HG03432 (cell line): ENCODE results near the gene DCTN1.
A peak's percentile ranks its signal among the peaks of the same experiment; 100 is the strongest.
"Not testable (repeated sequence)": the region's sequence is repeated elsewhere in the genome, so short reads cannot be mapped to it uniquely, and the experiment has no call there.

Experiments
- ATAC-seq: cut with Tn5 transposase; IDR thresholded peaks from one replicate; pipeline ENCODE4 v1.9.1; 2021; ENCODE audit warnings: mild to moderate bottlenecking, moderate library complexity; ENCODE audit not compliant: unreplicated experiment

The DCTN1 gene

DNA sequence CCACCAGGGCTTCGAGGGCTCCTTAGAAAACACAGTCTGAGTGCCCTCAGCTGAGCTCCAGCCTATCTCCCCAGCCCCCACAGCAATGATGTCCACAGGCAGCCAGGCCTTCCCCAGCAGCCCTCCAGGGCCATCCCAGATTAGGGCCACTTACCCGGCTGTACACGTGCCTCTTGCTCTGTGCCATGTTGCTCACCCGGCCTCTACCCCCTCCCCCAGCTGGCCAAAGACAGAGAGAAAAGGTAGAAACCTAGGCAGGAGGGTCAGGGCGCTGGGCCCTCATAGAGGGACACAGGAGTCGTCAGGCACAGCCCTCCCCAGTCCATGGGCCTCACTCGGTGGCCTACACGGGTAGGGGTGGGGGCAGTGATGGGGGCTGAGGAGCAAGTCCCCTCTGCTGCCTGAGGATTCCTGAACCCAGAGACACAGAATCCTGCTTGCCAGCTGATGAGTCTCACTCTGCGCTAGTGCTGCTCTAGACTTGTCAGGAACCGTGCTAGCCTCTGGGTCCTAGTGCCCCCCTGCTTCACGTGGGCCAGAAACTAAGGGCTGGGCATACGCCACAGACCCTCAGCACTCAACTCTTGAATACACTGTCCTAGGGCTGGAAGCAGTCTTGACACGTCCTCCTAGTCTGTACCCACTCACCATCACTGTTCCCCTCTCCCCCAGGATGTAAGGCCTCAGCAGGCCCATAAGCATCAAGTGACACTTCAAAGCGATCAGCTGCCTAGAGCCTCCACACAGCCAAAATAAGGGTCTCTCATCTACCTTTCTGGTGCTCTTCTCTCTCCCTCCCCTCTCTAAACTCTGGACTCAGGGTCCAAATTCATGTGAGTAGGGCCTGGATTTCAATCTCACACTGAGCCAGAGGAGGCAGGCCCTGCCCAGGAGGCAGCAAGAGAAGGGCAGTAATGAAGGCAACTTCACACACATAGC, at the start of gene DCTN1:
Gene DCTN1, minus strand, starts transcription at position 461 of the 939 bp plus-strand sequence. Its CDS starts 274 bp downstream, at position 187.
- ATAC-seq = no peak

DNA sequence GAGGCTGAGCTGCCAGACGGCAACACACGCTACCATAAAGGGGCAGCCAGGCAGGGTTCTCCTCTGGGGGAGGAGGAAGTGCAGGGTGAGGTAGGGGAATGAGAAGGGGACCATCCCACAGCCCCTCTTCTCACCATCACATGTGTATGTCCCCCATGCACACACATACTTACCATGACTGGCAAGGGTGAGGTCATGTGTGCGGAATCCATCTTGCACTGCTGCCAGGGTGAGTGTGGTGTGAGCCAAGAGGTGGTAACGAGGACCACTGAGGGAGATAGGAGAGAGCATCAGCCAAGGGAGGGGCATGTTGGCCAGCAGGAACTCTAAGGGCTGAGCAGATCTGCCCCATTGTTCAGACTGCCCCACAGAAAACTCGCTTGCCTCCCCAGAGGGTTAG, 48.6 kb upstream of the DCTN1 start:
- ATAC-seq = no peak

DNA sequence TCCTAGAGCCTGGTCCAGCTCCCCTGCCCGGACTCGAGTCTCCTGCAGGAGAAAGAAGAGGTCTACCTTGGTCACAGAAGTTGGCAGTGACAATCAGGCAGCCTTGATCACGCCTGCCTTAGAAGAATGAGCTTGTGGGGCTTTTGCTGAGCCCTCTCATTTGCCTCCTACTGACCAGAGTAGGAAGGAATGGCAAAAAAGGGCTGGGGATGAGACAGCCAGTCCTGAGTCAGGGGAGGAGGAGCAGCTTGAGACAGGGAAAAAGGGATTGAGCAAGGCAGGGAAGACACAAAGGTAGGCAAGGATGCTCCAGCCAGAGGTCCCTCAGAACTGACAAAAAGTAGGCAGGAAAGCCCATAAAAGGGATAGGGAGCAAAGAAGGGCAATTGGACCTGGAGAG, 47.4 kb upstream of the DCTN1 start:
- no peak for ATAC-seq

DNA sequence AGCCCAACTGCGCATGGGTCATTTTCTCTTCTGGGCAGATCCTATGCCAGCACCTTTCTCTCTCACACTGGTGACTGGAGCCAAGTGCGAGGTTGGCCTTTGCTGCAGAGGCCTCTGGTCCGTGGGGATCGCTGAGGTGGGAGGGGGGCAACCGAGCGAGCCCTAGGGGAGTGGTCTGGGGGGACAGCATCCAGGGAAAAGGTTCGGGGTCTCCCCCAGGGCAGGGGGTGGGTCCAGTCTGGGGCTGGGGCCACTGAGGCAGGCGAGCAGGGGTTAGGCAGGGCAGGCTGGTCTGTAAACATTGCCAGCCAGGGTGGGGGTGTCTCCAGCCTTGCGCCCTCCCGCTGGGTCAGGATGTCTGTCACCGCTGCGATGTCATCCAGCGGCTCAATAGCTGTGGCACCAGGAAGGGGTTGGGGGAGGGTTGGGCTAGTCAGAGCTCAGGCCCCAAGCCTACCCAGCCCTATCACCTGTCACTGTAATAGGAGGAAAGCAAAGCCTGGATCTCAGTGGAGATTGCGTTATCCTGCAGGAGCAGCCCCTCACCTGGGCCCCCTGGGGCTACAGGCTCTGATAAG, 46.2 kb upstream of the DCTN1 start:
- no peak for ATAC-seq

DNA sequence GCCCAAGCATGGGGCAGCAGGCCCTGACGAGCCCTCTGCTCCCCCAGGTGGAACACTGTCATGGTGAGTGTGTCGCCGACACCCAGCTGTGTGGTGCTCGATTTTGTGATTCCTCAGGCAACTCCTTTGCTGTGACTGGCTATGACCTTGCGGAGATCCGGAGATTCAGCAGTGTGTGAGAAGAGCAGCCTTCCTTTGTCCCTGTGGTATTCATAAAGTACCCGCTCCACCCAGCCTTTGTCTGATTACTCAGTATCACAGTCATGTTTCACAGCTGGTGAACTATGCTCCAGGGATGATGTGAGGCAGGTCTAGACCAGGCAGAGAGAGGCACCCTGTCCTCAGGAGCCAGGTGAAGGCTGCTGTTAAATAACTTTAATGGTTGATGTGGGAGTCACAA, 45.4 kb upstream of the DCTN1 start:
- no peak for ATAC-seq

DNA sequence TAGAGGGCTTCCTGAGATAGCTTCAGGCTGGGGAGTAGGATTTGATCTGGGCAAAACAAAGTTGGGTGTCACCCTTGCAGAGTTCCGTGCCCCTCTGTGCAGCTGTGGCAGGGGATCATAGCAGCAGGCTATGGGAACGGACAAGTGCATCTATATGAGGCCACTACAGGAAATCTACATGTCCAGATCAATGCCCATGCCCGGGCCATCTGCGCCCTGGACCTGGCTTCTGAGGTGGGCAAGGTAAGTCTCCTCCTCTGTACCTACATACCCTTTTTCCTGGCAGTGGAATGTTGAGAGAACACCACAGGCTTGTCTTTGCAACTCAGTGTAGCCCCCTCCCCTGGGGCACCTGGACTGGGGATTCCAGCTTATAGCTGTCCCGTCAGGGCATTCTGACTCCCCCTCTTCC, 44.9 kb upstream of the DCTN1 start:
- no peak for ATAC-seq

DNA sequence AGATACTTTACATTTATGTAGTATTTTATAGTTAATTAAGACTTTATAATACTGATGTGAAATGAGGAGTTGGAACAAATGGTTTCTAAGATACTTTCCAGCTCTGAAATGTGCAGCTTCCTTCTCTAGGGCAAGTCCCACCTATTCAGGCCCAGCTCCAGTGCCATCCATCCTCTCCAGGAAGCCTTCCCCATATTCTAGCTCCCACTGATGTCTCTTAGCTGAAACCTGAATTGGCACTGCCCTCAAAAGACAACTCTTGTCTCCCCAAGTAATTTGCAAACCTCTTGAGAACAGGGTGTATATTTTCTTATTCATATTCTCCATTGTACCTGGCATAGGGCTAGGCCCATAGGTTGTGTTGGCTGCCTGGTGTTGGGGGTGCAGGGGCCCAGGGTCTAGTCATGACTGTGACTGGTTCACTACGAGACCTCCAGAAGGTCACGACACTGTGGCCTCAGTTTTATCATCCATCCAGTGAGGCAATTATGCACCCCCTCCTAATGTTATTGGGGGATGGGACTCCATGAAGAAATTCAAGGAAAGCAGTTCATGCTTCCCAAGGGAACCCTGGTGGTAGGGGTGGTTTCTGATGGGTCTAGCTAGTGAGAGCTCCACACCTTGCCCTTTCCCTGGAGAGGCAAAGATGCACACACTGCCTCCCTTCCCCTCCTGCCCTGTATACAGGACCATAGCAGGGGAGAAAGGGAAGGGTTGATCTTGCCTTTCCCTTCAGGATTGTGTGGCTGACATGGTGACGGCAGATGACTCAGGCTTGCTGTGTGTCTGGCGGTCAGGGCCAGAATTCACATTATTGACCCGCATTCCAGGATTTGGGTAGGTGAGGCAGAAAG, 44.3 kb upstream of the DCTN1 start:
- no peak for ATAC-seq

DNA sequence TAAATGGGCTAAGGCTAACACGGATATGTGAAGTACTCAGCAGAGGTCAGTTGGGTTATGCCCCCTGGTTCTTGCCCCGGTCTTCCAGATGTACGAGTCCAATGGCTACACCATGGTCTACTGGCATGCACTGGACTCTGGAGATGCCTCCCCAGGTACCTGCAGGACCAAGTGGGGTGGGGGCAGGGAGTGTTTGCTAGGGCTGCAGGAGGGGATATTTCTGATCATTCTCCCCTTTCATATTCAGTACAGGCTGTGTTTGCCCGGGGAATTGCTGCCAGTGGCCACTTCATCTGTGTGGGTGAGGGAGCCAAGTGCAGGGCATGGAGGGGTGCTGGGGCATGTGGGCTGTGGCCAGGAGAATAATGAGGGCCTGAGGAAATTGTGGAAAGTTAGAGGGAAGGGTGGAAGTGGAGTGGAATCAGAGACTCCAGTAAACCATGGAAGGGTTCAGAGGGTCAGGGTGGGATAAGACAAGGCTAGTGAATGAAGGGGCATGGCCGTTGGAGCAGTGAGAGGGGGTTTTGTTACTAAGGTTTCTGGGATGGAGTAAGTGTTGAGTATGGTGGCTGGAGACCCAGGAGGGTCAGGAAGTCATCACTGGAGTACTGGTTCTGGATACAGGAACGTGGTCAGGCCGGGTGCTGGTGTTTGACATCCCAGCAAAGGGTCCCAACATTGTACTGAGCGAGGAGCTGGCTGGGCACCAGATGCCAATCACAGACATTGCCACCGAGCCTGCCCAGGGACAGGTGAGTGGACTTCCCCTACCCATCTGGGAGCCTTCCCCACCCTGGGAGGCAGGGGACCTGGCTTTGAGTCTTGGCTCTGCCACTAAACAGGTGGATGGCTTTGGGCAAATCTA, 43.4 kb upstream of the DCTN1 start:
- ATAC-seq = no peak

DNA sequence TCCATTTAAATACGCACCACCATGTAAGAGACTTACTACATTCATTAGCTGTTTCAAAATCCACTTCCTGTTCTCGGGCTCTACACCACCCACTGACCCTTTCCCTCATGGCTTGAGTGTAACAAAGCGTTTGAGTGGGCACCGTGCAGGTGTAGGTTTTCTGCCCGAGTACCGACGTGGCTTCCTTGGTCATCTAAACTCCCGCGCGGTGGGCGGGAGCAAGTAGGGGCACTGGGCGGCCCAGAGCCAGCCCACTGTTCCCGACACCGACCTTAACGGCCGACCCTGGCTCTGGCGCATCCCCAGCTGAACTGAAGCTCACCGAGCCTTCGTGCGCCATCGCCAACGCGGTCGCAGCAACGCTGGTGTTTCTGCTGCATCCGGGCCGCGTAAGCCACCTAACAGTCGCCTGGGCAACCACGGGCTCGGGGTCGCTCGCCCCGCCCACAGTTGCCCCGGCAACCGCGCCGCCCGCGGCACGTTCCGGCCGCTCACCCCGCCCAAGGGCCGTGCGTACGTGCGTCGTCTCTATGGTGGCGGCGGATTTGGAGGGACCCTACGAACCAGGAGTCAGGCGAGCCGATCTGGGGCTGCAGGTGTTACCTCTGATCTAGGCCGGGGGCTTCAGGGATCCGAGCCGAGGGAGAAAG, 41.2 kb upstream of the DCTN1 start, which contains the start of the genes C2orf81 and WDR54:
Gene C2orf81, minus strand, starts transcription at position 399 of the 650 bp plus-strand sequence. Its CDS starts 59 bp downstream, at position 340.
Gene WDR54, plus strand, starts transcription at position 510 of the 650 bp plus-strand sequence. CDS start 424 bp downstream, outside the sequence.
- ATAC-seq = peak; percentile 96

DNA sequence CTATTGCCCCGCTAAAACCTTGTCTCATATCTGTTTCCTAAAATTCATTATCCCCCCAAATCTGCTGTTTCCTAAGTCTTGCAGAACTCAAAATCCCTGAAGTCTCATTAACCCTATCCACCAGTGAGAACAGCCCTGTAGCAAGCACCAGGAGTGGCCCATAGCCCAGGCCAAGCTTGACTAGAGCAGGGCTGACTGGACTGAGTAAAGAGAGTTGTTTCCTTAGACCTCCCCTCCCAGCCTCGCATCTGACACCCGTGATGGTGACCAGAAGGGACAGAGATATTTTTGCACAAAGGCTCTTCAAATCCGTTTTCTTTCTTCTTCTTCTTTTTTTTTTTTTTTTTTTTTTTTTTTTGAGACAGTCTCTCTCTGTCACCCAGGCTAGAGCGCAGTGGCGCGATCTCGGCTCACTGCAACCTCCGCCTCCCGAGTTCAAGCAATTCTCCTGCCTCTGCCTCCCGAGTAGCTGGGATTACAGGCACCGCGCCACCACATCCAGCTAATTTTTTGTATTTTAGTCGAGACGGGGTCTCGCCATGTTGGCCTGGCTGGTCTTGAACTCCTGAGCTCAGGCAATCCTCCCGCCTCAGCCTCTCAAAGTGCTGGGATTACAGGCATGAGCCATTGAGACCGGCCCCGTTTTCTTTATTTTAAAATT, 40.5 kb upstream of the DCTN1 start:
- ATAC-seq = not testable (repeated sequence)

DNA sequence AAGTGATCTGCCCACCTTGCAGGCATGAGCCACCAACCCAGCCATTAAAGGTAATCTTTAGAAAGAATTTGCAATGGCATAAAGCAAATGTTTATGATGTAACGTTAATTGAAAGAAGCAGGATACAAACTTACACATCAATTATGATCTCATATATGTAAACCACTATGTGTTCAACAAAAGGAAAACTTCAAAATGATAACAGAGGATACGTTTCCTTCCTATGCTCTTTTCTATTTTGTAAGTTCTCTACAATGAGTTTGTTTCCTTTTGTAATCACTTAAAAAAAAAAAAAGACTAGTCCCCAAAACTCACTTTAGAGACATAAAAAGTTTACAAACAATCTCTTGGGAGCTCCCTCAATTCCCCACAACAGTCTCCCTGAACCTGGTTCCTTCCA, 39.9 kb upstream of the DCTN1 start:
- no peak for ATAC-seq

DNA sequence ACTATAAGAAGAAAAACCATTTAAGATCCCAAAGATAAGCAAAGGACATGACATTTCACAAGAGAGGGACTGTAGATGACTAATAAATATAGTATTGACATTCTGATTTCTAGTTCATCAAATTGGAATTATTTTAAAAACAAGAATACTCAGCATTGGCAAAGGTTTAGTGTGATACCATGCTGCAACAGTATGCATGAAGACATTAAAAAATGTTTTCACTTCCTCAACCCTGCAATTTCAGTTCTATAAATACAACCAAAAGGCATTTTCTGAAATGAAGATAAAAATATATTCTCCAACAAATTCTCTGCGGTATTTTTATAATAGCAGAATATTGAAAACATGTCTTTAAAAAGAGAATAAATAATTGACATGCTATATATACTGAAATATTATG, 39.2 kb upstream of the DCTN1 start:
- ATAC-seq = no peak

DNA sequence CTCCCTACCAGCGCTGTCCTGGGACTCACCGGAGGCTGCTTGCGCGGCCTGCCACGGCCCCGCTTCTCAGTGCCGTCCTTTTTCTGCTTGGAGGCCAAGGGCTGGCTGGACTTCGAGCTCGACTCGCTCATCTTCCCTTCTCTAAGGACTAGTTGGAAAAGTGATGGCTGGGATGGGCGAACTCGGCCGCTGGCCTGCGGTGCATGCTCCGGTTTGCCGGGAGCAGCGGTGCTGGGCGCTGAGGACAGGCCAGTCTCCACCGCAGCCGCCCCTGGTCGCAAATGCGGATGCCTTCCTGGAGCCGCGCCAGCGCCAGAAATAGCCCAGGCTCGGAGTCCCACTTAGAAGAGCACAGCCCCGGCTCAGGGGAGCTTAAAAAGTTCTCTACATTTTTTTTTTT, 38.2 kb upstream of the DCTN1 start:
- ATAC-seq = no peak

DNA sequence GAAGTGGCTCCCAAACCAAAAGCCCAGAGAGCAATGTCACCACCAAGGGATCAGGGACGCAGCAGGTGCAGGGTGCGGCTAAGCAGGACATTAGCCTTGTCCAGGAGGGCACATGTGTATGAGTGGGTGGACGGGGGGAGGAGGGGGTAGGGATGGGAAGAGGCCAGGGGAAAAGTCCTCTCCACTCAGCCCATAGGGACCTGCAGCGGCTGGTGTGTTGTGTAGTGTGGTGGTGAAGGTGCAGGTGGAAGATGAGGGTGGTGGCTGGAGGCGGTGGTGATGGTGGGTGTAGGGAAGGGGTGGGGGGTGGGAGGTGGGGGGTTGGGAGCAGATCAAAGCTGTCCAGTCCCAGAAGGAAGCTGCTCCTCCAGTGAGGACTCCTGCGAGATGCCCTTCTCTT, 37.7 kb upstream of the DCTN1 start:
- ATAC-seq = no peak

DNA sequence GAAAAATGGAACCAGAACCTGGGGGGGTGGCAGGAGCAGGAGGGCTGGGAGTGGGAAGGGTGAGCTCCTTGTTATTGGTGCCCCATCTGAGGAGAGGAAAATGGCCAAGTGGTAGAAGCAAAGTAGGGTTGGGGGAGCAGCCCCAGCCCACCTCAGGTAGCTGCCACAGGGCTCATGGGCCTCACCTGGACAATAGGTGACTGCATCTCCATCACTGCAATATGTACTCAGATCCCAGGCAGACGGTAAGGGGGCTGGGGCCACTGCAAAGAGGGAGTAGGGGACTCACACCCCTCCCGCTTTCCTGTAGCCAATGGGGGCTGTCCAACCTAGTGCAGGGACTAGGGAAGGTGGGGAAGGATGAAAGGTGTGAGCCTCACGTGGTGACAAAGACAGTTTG, 37.1 kb upstream of the DCTN1 start:
- ATAC-seq = no peak

DNA sequence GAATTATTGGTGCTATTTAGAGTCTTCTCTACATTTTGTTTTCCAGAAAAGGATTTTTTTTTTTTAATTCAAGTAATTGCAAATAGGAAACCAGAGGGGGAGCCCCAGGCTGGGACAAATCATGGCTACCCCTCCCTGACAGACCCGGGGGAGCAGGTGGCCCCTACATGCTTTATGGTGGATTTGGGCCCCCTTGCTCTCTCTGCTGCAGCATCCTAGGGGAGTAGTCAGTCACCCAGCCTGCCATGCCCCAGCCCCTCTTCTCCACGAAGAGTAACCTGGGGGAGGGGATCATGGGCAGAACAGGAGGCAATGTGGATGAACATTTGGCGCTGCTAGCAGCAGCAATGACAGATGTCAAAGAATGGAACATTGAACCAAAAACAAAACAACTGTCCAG, 36.7 kb upstream of the DCTN1 start:
- ATAC-seq = no peak

DNA sequence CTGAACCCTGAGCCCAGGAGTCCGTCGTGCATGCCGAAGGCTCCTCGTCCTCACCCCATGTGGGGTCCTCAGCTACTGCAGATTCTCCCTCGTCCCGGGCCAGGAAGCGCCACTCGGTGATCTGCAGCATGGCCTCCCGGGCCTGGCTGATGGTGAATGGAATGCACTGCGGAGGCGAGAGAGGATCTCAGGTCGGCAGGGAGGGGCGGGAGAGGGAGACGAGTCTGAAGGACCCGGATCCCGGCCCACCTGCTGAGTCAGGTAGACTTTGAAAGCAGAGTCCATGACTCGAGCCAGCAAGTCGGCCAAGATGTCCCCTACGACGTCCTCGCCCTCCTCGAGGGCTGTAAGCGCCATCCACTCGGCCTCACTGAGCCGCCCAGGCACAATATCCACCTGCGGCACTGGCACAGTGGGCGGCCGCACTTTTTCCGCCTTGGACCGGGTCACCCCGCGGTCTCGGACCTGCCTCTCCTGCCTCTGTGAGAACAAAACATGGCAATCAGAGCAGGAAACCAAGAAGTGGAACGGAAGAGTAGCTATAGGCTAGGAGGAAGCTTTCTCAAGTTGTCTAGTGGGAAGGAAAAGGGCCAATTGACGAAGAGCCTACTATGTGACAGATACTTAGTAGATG, 35.8 kb upstream of the DCTN1 start:
- ATAC-seq = no peak

DNA sequence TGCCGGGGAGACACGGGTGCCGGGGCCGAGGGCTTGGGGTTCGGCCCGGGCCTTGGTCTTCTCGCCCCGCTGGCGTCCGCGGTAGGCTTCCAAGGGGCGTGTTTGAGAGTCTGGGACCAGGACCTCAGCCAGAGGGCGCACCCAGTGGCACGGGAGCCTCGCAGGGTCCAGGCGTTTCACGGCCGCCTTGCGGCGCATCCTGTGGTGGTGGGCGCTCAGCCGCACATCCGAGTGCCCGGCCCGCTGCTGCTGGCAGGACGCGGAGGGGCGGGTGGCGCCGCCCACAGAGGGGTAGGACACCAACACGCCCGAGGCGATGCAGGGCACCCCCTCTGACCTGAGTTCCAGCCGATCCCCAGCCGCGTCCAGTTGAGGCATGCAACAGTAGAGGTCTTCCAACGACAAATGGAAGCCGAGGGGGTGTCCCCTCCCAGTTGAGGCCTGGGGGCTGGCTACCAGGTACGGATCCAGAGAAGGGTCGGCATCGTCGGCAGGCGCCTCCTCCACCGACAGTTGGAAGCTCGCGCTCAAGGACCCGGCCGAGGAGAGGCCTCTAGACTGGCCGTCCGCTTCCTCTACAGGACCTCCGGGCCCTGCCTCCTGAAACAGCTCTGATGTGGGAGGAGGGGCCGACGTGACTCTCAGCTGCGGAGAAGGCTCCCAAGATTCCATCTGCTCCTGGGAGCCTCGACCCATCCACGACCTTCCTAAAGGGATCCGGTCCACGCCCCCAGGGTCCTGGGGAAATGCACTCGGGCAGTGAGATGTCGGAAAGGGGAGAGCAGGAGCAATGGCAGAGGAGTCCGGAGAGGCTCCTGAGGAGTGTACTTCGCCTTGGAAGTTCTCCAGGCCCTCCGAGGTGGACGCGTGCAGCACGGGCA, 35.0 kb upstream of the DCTN1 start:
- ATAC-seq = peak; percentile 53
